GM12891 (cell line): ENCODE data around the gene ELFN2.

Experiments
- POLR2AphosphoS5 ChIP-seq: IDR thresholded peaks from 2 replicates; pipeline ENCODE4 v1.6.1; 2011; ENCODE audit warnings: low read depth, low read length, control low read depth
- TAF1 ChIP-seq: IDR thresholded peaks from 2 replicates; pipeline ENCODE4 v1.6.1; 2011; ENCODE audit warnings: low read depth, low read length, control low read depth

DNA sequence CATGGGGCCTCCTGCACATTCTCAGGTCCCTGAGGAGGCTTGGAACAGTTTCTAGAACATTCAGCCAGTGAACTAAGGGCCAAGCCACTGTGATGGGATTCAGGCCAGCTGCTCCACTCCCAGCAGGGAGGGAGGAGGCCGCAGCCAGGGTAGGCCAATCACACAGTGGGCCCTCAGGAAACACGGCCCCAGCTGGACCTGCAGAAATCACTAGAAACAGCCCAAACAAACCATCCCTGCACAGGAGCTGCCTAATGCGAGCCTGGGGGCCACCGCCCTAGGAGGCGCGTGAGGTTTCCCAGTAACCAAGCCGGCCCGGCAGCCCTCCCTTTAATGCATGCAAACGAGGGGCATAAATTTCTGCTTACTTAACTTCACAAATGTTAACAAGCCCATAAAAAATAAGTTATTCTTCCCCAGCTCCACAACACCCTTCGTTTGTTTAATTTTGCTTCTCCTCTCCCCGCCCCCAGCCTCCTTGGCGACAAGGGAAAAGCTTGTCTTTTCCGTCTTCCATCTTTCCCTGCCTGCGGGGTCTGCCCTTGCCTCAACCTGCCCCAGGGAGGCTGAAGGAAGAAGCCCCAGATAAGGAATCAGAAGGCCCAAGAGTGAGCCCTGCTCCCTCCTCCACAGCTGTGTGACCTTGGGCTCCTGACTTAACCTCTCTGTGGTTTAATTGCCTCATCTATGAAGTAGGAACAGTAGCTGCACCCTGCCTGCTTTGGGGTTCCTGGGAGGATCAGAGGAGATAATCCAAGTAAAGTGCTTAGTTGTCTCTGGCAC is 25.7 kb downstream of the ELFN2 start:
- TF ChIP-seq TAF1 (no peak), POLR2AphosphoS5 (no peak)
